Colon (tissue), 2 donors: ENCODE data around the gene PCDHGB2.
"Not testable (repeated sequence)": the region's sequence is repeated elsewhere in the genome, so short reads cannot be mapped to it uniquely, and the experiment has no call there.

Experiments used
- FAIRE-seq: peaks from 2 replicates; lab custom pipeline; 2012; peaks lifted over from hg19 to GRCh38; lab: Jason Lieb, UNC
- donor health status: control.
- donor health status: control.

PCDHGB2 gene

GRCh38 chr5:141359790-141360426 lies at the start of gene PCDHGB2:
Gene PCDHGB2 (plus strand): TSS chr5:141359994. CDS start chr5:141360136, 142 bp downstream.
- no peak for FAIRE-seq

GRCh38 chr5:141313711-141314110 lies 46.1 kb upstream of the PCDHGB2 start:
- FAIRE-seq: no peak

GRCh38 chr5:141316963-141317362 lies 42.8 kb upstream of the PCDHGB2 start:
- not testable (repeated sequence) for FAIRE-seq

- no peak for FAIRE-seq
These were observed 40.6 kb upstream of the PCDHGB2 start for GRCh38 chr5:141319202-141319601.

- FAIRE-seq: no peak
These were observed 40.1 kb upstream of the PCDHGB2 start for GRCh38 chr5:141319699-141320098.

- no peak for FAIRE-seq
These were observed 39.3 kb upstream of the PCDHGB2 start, which contains the start of gene TAF7 for GRCh38 chr5:141320225-141321169. Gene TAF7 (minus strand): TSS chr5:141320784. CDS start chr5:141320044, 740 bp downstream.

- FAIRE-seq: no peak
These were observed 37.5 kb upstream of the PCDHGB2 start for GRCh38 chr5:141322261-141322660.

GRCh38 chr5:141326088-141326854 lies 33.5 kb upstream of the PCDHGB2 start:
- no peak for FAIRE-seq

GRCh38 chr5:141328231-141328630 lies 31.6 kb upstream of the PCDHGB2 start:
- no peak for FAIRE-seq

GRCh38 chr5:141330299-141331080 lies 29.3 kb upstream of the PCDHGB2 start, which contains the start of gene PCDHGA1:
Gene PCDHGA1 (plus strand): TSS chr5:141330514.
- FAIRE-seq: no peak

- FAIRE-seq: not testable (repeated sequence)
These were observed 27.2 kb upstream of the PCDHGB2 start for GRCh38 chr5:141332571-141332970.

GRCh38 chr5:141338538-141339306 lies 21.1 kb upstream of the PCDHGB2 start, which contains the start of gene PCDHGA2:
Gene PCDHGA2 (plus strand): TSS chr5:141338760.
- no peak for FAIRE-seq

GRCh38 chr5:141340781-141341354 lies 18.9 kb upstream of the PCDHGB2 start:
- FAIRE-seq: not testable (repeated sequence)

- FAIRE-seq: no peak
These were observed 17.0 kb upstream of the PCDHGB2 start for GRCh38 chr5:141342773-141343172.

GRCh38 chr5:141343242-141343952 lies 16.4 kb upstream of the PCDHGB2 start, which contains the start of gene PCDHGA3:
Gene PCDHGA3 (plus strand): TSS chr5:141343829. CDS start chr5:141344034, 205 bp downstream.
- no peak for FAIRE-seq

- FAIRE-seq: no peak
These were observed 15.8 kb upstream of the PCDHGB2 start for GRCh38 chr5:141343953-141344463.

- no peak for FAIRE-seq
These were observed 14.5 kb upstream of the PCDHGB2 start for GRCh38 chr5:141345327-141345726.

GRCh38 chr5:141346017-141346416 lies 13.8 kb upstream of the PCDHGB2 start:
- not testable (repeated sequence) for FAIRE-seq
